HepG2 (cell line): ENCODE results near the gene PCBP1. TPM values are rescaled to one million over a fixed set of nuclear protein-coding genes. Genes with fewer than 3 reads are reported as not detected.

Source experiments
- ARID5B ChIP-seq: IDR thresholded peaks from 2 replicates; pipeline ENCODE4 v1.4.0; 2020; ENCODE audit warnings: mild to moderate bottlenecking, missing genetic modification reagents
- CEBPB ChIP-seq: IDR thresholded peaks from 2 replicates; pipeline ENCODE4 v1.6.1; 2011; ENCODE audit warnings: low read depth, low read length, improper control_type of control experiment, borderline replicate concordance
- DMAP1 ChIP-seq: IDR thresholded peaks from 2 replicates; pipeline ENCODE4 v1.6.1; 2016
- EP300 ChIP-seq, 3 experiments: sonication (generic) in 1 of 3; formaldehyde crosslinking in 1 of 3; IDR thresholded peaks; 2 replicates each; pipeline versions ENCODE4 v1.5.1 to v1.6.1; 2011 to 2020; ENCODE audit warnings: low read depth in 2 of 3, low read length in 2 of 3, borderline replicate concordance in 1 of 3, improper control_type of control experiment in 1 of 3, mild to moderate bottlenecking in 1 of 3, missing genetic modification reagents in 1 of 3, moderate library complexity in 1 of 3
- FOXO1 ChIP-seq: sonication (generic); formaldehyde crosslinking; IDR thresholded peaks from 2 replicates; pipeline ENCODE4 v1.4.0; 2020; ENCODE audit warnings: missing genetic modification reagents
- HMG20B ChIP-seq: conservative IDR thresholded peaks from 2 replicates; pipeline ENCODE4 v1.6.1; 2016; ENCODE audit warnings: missing genetic modification reagents, missing compliant biosample characterization
- HNF4A ChIP-seq: sonication (generic); formaldehyde crosslinking; IDR thresholded peaks from 2 replicates; pipeline ENCODE4 v1.4.0; 2020; ENCODE audit warnings: missing genetic modification reagents
- HOMEZ ChIP-seq: IDR thresholded peaks from 2 replicates; pipeline ENCODE4 v1.6.1; 2016; ENCODE audit warnings: low read depth
- HOXA5 ChIP-seq: sonication (generic); formaldehyde crosslinking; IDR thresholded peaks from 2 replicates; pipeline ENCODE4 v1.4.0; 2020; ENCODE audit warnings: missing genetic modification reagents
- KLF16 ChIP-seq, 2 experiments: sonication (generic) in 1 of 2; formaldehyde crosslinking in 1 of 2; IDR thresholded peaks; 2 replicates each; pipeline versions ENCODE4 v1.6.1 to v1.8.0; 2016 to 2023; ENCODE audit warnings: missing genetic modification reagents in 2 of 2, missing compliant biosample characterization in 1 of 2
- MXD4 ChIP-seq: IDR thresholded peaks from 2 replicates; pipeline ENCODE4 v1.6.1; 2016; ENCODE audit warnings: mild to moderate bottlenecking, missing biosample characterization, missing genetic modification reagents
- NFIC ChIP-seq: IDR thresholded peaks from 2 replicates; pipeline ENCODE4 v1.6.1; 2012; ENCODE audit warnings: mild to moderate bottlenecking, low read length, inconsistent platforms
- PCBP1 ChIP-seq: fragments of 200-400 bp; formaldehyde crosslinking; IDR thresholded peaks from 2 replicates; pipeline ENCODE4 v1.6.1; 2017; ENCODE audit warnings: mild to moderate bottlenecking, low read depth, low read length, borderline replicate concordance
- RAD21 ChIP-seq: fragments of 450-650 bp; formaldehyde crosslinking; IDR thresholded peaks from 2 replicates; pipeline ENCODE4 v1.5.0; 2020; ENCODE audit warnings: mild to moderate bottlenecking
- RXRB ChIP-seq: IDR thresholded peaks from 2 replicates; pipeline ENCODE4 v1.6.1; 2016; ENCODE audit warnings: borderline replicate concordance, missing genetic modification reagents, missing compliant biosample characterization
- SIN3B ChIP-seq: fragments of 150-350 bp; IDR thresholded peaks from 2 replicates; pipeline ENCODE4 v1.6.1; 2014; ENCODE audit warnings: low read length
- SMAD3 ChIP-seq: sonication (generic); formaldehyde crosslinking; IDR thresholded peaks from 2 replicates; pipeline ENCODE4 v1.4.0; 2020; ENCODE audit warnings: missing genetic modification reagents
- STAG1 ChIP-seq: sonication (generic); formaldehyde crosslinking; IDR thresholded peaks from 2 replicates; pipeline ENCODE4 v1.4.0; 2020; ENCODE audit warnings: missing genetic modification reagents
- SUZ12 ChIP-seq: fragments of 150-350 bp; IDR thresholded peaks from 2 replicates; pipeline ENCODE4 v1.6.1; 2014; ENCODE audit warnings: low read depth, low read length
- ZKSCAN8 ChIP-seq: IDR thresholded peaks from 2 replicates; pipeline ENCODE4 v1.6.1; 2016; ENCODE audit warnings: borderline replicate concordance, missing genetic modification reagents, missing compliant biosample characterization
- ZMYM2 ChIP-seq: sonication (generic); formaldehyde crosslinking; IDR thresholded peaks from 2 replicates; pipeline ENCODE4 v1.8.0; 2022; ENCODE audit warnings: mild to moderate bottlenecking, missing genetic modification reagents
- ZNF124 ChIP-seq: sonication (generic); formaldehyde crosslinking; IDR thresholded peaks from 2 replicates; pipeline ENCODE4 v1.4.0; 2020; ENCODE audit warnings: missing genetic modification reagents
- ZNF501 ChIP-seq: sonication (generic); formaldehyde crosslinking; IDR thresholded peaks from 2 replicates; pipeline ENCODE4 v1.5.1; 2020; ENCODE audit warnings: mild to moderate bottlenecking, moderate library complexity, missing genetic modification reagents
- ZNF598 ChIP-seq: sonication (generic); formaldehyde crosslinking; IDR thresholded peaks from 2 replicates; pipeline ENCODE4 v1.5.1; 2020; ENCODE audit warnings: mild to moderate bottlenecking, missing genetic modification reagents, borderline replicate concordance
- ZNF619 ChIP-seq: sonication (generic); formaldehyde crosslinking; IDR thresholded peaks from 2 replicates; pipeline ENCODE4 v1.4.0; 2020; ENCODE audit warnings: mild to moderate bottlenecking, missing genetic modification reagents
- ZNF644 ChIP-seq: IDR thresholded peaks from 2 replicates; pipeline ENCODE4 v1.6.1; 2016; ENCODE audit warnings: low read depth
- polyA plus RNA-seq, 8 experiments: library from polyadenylated mRNA; depleted of rRNA in 3 of 8; stranded (reverse) in 7 of 8; unstranded in 1 of 8; fragments of >200 nt; fragmentation: Illumina TruSeq in 4 of 8; extraction: Trizol in 4 of 8; gene quantifications; 2 replicates each; pipeline versions ENCODE4 v1.2.1 to v1.2.3, GENCODE V29; 2011 to 2016; ENCODE audit warnings: low read depth in 4 of 8, missing spikeins in 1 of 8, mixed read lengths in 1 of 8; ENCODE audit not compliant: insufficient read depth in 1 of 8
- total RNA-seq, 5 experiments: library from RNA; depleted of rRNA; stranded (reverse); fragments of >200 nt; fragmentation: Illumina TruSeq; extraction: Trizol; gene quantifications; 2 replicates each; pipeline ENCODE4 v1.2.3, GENCODE V29; 2016; ENCODE audit warnings: low read depth in 1 of 5

PCBP1 gene
- total and polyA plus RNA-seq, 2 of the 13 experiments (the other 11 are each of a cell fraction or from before 2014, with no cell fraction given), result 32.0 to 137 TPM

GRCh38 chr2:70050631-70051425, 36.4 kb upstream of the PCBP1 start (continued):
- TF ChIP-seq RAD21 (CRISPR knock-in tag) (0 out of 2 replicates have a peak, but pooled peaks have one; percentile 13), DMAP1 (CRISPR knock-in tag) (0 out of 2 replicates have a peak, but pooled peaks have one; percentile 55), NFIC (peak; percentile 68; the same call in 1 of the 2 replicates), ZNF619 (CRISPR knock-in tag) (no peak), ZNF501 (CRISPR knock-in tag) (0 out of 2 replicates have a peak, but pooled peaks have one; percentile 14), FOXO1 (CRISPR knock-in tag) (0 out of 2 replicates have a peak, but pooled peaks have one; percentile 61), HOMEZ (CRISPR knock-in tag) (peak; percentile 43; the same call in 1 of the 2 replicates), SIN3B (no peak), ZNF124 (0 out of 2 replicates have a peak, but pooled peaks have one; percentile 58), ZKSCAN8 (CRISPR knock-in tag) (no peak), ARID5B (CRISPR knock-in tag) (peak; percentile 74), CEBPB (peak; percentile 81; the same call in 1 of the 2 replicates), HOXA5 (CRISPR knock-in tag) (0 out of 2 replicates have a peak, but pooled peaks have one; percentile 24), PCBP1 (no peak), HMG20B (CRISPR knock-in tag) (0 out of 2 replicates have a peak, but pooled peaks have one; percentile 58), ZMYM2 (CRISPR knock-in tag) (peak; percentile 89), ZNF598 (no peak), STAG1 (CRISPR knock-in tag) (peak; percentile 13; the same call in 1 of the 2 replicates), SMAD3 (peak; percentile 44; the same call in 1 of the 2 replicates), HNF4A (CRISPR knock-in tag) (peak; percentile 94), MXD4 (CRISPR knock-in tag) (no peak), SUZ12 (no peak), ZNF644 (CRISPR knock-in tag) (0 out of 2 replicates have a peak, but pooled peaks have one; percentile 23), EP300 (IDR thresholded peaks at IDR 0.05; ENCODE audit: low read depth in 2 of 2, low read length in 2 of 2) (peak in 1 of 2 experiments; percentile 76; a peak in 2 of 4 replicates), EP300 (CRISPR knock-in tag; IDR thresholded peaks at IDR 0.05; ENCODE audit: borderline replicate concordance) (no peak; the same call in 1 of the 2 replicates), KLF16 (CRISPR knock-in tag; IDR thresholded peaks at IDR 0.05) (0 out of 4 replicates have a peak, but pooled peaks of 1 of the 2 experiments have one; percentile 36), RXRB (CRISPR knock-in tag) (peak; percentile 67; the same call in 1 of the 2 replicates)
